Fibroblast of mammary gland (primary cell): Measurements from ENCODE around the gene ZNF830.

Experiments
- DNase-seq: peaks from one replicate; pipeline ENCODE4 v3.0.0-alpha.2; 2010; ENCODE audit warnings: low read depth
- H3K4me3 ChIP-seq: 2 replicates; pipeline ENCODE4 v1.5.1; 2011; ENCODE audit warnings: low read depth, mild to moderate bottlenecking, low read length, moderate library complexity; ENCODE audit not compliant: control insufficient read depth
- CTCF ChIP-seq: conservative IDR thresholded peaks from 2 replicates; pipeline ENCODE4 v1.5.1; 2011; ENCODE audit warnings: low read depth, low read length, inconsistent platforms; ENCODE audit not compliant: control insufficient read depth, insufficient read depth

Gene ZNF830

GRCh38 chr17:35001549-35001948 lies 40.2 kb downstream of the ZNF830 start:
- TF ChIP-seq CTCF: no peak
- DNase-seq: peak; percentile 29
- H3K4me3 ChIP-seq: no peak overlapping the region

- peak; percentile 37 for DNase-seq
- TF ChIP-seq CTCF: no peak
- no peak overlapping the region for H3K4me3 ChIP-seq
These were observed 41.7 kb downstream of the ZNF830 start for GRCh38 chr17:35002876-35003551.

GRCh38 chr17:35003778-35004177 lies 42.4 kb downstream of the ZNF830 start:
- no peak for DNase-seq
- TF ChIP-seq CTCF: no peak
- H3K4me3 ChIP-seq: no peak overlapping the region

DNA sequence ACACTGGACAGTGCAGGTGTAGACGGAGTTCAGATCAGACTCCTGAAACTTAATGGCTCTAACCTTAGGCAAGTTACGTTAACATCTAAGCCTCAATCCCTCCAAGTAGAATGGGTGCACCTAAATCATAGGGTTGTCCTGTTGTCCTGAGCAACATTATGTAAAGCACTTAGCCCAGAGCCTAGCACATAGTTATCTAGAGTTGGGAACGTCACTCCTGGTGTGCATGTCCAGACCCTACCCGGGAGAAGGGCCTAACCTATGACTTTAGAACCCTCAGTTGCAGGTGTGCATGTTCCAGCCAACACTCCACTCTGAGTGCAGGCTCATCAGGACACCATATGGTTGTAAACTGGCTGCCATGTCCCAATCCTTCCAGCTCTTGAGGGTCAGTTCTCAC lies 45.0 kb downstream of the ZNF830 start:
- no peak for DNase-seq
- H3K4me3 ChIP-seq: no peak overlapping the region
- TF ChIP-seq CTCF: no peak

- no peak overlapping the region for H3K4me3 ChIP-seq
- no peak for DNase-seq
- no peak for TF ChIP-seq CTCF
These were observed 45.6 kb downstream of the ZNF830 start for GRCh38 chr17:35006961-35007360.

- H3K4me3 ChIP-seq: no peak overlapping the region
- no peak for TF ChIP-seq CTCF
- peak; percentile 6 for DNase-seq
These were observed 48.8 kb downstream of the ZNF830 start for GRCh38 chr17:35010093-35010492.
